GM12865 (cell line): ENCODE measurements around the gene IRX2.

ENCODE experiments used
- DNase-seq: peaks from one replicate; pipeline ENCODE4 v3.0.0; 2010; ENCODE audit warnings: low read depth
- H3K4me3 ChIP-seq: 2 replicates; pipeline ENCODE4 v1.5.1; 2011; ENCODE audit warnings: mild to moderate bottlenecking, low read depth, low read length, control low read depth
- TF ChIP-seq, protein P1 (sequence below): IDR thresholded peaks from 2 replicates; pipeline ENCODE4 v1.5.1; 2011; ENCODE audit warnings: low read length, control low read depth, low read depth, inconsistent platforms; ENCODE audit not compliant: insufficient read depth; ENCODE audit errors: missing control alignments

Gene IRX2

DNA sequence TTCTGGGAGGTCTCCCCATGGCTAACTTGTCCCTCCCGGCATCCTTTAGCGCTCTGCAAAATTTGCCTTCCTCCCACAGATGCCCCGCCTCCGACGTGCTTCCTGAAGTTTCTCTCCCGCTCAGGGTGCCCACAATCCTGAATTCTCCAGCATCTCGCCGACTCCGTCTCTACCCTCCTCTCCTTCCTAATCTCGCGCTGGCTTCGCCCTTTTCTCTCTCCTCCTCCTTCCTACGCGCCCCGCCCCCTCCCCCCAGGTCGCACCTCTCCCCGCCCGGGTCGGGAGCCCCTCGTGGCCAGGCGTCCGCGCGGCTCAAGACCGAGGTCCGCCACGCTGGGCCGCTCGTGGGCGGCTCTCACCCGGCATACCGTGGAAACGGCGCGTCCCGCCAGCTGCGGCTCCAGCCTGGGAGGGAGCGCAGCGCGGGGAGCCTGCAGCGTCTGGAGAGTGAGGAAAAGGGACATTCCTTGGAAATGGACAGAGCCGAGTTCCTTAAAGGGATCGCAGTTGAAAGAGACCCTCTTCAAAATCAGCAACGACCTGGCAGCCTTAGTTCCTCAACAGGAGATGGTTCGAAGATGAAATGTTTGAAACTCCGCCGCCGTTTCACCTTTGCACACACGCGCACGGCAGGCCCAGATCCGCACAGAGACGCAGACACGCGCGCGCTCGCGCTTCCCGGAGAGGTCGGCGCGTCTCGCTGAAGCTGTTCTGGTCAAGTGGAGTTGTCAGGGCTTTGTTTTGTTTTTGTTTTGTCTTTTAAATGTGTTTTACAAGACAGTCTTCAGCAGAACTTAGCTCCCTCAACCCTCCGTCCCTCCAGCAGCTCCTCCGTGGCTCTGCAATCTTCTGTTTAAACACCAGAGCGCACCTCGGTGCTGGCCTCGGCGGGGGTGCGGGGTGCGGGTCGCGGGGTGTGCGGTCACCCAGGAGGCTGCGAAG lies 5.0 kb upstream of the IRX2 start:
- TF ChIP-seq, protein P1, sequence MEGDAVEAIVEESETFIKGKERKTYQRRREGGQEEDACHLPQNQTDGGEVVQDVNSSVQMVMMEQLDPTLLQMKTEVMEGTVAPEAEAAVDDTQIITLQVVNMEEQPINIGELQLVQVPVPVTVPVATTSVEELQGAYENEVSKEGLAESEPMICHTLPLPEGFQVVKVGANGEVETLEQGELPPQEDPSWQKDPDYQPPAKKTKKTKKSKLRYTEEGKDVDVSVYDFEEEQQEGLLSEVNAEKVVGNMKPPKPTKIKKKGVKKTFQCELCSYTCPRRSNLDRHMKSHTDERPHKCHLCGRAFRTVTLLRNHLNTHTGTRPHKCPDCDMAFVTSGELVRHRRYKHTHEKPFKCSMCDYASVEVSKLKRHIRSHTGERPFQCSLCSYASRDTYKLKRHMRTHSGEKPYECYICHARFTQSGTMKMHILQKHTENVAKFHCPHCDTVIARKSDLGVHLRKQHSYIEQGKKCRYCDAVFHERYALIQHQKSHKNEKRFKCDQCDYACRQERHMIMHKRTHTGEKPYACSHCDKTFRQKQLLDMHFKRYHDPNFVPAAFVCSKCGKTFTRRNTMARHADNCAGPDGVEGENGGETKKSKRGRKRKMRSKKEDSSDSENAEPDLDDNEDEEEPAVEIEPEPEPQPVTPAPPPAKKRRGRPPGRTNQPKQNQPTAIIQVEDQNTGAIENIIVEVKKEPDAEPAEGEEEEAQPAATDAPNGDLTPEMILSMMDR, result no peak
- no peak for DNase-seq
- no peak overlapping the region for H3K4me3 ChIP-seq

DNA sequence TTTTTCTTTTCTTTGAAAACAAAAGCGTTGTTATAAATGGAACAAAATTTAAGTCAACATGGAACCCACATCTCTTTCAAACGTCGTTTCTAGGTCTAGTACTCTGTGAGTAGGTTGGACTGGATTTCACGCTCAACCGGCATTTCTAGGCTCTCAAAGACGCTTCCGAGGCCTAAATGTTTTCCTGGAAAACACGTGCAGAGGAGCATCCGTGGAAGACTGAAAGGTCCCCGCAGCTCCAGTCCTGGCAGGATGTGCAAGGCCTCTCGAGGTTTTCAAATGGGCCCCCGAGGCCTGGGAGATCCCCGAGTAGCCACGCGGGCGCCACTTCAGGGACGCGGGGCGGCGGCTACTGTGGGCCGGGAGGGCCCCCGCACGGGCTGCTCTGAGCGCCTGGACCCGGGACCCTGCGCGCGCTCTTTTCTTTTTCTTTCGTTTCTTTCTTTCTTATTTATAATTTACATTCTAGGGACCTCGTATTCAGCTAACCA lies 4.2 kb upstream of the IRX2 start:
- TF ChIP-seq, protein P1, result no peak
- DNase-seq, result no peak
- no peak overlapping the region for H3K4me3 ChIP-seq

DNA sequence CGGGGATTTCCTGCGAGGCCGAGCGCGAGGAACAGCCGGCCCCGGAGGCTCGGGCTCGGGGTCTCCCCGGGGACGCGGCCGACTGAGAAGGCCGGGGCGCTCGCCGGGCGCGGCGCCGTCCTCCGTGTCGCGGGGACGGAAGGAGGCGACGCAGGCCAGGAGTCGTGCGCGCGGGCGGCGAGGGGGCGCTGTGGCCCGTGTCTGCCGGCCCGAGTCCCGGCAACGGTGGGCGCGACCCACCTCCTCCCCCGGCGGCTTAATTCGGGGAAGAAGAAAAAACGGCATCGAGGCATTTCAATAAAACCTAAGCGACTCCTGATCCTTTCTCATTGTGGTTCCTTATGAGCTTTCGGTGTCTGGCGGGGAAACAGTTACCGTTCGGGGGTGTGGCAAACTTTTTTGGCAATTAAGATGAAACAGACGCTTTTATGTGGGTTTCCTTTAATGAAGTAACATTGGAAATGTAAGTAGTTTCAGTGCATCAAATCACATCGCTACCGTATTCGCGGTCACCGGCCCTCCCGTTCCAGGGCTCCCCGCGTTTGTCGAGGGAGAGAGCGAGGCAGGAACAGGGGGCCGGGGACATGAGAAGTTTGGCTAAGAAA lies 3.7 kb upstream of the IRX2 start:
- no peak overlapping the region for H3K4me3 ChIP-seq
- TF ChIP-seq, protein P1, result no peak
- DNase-seq, result no peak

DNA sequence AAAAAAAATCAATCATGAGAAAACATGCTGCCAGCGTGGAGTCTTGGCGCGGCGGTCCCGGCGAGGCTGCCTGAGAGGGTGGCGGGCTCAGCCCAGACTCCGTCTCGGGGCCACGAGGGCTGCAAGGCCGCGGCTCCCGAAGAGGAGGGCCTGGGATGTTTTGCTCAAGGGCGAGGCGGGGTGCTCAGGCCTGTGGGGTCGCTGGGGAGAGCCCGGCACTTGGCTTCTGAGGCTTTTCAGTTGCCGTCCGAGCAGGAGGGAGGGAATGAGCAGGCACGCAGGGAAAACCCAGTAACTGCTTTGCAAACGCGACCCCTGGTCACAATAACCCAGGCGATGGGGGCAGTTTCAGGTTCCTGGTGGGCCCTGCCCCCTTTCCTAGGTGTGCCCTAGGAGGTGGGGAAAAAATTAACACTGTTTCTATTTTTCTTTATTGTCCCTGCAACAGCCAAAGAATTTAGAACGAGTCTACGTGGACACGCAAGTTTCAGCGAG lies 3.2 kb upstream of the IRX2 start:
- H3K4me3 ChIP-seq, result no peak overlapping the region
- TF ChIP-seq, protein P1, result no peak
- DNase-seq, result no peak

DNA sequence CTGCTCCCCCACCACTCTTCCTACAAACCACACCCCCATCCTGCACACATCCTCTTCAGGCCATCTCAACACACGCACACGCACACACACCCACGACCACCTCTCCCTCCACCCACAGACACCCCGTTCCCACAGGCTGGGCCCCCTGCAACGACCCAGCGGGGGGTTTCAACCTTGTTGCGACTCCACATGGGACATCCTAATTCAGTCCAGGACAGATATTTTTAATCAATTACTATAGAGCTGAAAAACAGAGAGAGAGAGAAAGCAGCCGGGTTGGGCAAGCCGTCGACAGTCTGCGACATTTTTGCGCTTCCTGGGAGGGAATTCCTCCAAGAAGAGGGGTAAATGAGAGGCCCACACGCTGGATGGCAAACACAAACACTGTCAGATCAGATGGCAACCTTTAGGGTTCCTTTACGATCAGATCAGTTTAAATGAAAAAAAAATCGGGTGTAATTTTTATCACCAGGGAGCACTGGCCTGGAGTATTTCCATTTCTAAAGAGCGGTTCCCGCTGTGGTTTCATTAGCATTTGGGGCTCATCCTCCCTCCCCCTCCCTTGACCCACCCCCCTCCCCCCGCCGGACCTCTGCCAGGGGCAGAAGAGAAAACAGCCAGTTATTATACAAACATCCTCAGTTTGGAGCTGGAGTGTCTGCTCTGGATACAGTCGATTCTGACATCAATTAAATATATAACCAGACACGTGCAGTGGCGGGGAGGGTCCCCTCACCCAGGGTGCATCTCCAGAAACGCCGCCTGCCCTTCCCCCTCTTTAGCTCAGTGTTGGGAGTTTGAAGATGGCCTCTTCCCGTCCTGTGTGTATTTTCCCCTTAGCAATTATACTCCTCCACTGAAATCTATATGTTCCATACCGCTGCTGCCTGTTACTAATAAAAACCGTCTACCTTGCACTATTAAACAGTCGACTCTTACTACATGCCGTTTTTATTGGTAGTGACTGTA lies 2.3 kb upstream of the IRX2 start:
- TF ChIP-seq, protein P1, result no peak
- DNase-seq, result no peak
- no peak overlapping the region for H3K4me3 ChIP-seq

DNA sequence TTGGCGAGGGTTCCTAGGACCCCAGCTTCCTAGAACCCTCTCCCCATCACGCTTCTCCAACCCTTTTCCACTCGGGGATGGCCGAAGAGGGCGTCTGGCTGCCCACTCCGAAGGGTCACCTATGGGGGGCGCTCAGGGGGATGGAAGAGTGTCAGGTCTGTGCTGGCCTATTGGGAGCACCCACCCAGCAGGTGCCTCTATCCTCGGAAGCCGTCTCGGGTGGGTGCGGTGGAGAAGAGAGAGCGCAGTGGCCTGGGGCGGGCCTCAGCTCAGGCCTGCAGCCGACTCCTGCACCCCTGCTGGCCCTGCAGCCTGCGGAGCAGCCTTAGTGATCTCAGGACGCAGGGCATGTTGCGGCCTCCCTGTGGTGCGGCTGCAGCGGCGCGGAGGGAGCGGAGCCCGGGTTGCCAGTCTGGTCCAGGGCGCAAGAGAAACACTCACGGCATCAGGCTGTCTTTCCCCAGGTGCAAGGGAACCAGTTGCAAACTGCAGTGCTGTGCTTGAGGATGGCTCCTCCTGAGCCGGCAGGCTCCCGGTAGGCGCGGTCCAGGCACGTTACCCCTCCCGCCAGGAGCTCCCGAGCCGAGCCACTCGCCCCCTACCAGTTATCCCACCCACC lies 1.5 kb upstream of the IRX2 start:
- TF ChIP-seq, protein P1, result no peak
- no peak overlapping the region for H3K4me3 ChIP-seq
- DNase-seq, result no peak
